ENCODE measurements around the gene ZPBP. TPM values are rescaled to one million over a fixed set of nuclear protein-coding genes. Genes with fewer than 3 reads are reported as not detected.

The ZPBP gene, protein sequence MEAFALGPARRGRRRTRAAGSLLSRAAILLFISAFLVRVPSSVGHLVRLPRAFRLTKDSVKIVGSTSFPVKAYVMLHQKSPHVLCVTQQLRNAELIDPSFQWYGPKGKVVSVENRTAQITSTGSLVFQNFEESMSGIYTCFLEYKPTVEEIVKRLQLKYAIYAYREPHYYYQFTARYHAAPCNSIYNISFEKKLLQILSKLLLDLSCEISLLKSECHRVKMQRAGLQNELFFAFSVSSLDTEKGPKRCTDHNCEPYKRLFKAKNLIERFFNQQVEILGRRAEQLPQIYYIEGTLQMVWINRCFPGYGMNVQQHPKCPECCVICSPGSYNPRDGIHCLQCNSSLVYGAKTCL
- total RNA-seq (2021): not detected in 2 replicates
- percentile 2 among the genes with signal in this experiment for Bru-seq, nascent RNA
- BruChase-seq, experiment 1, labeled RNA remaining after a 2-hour chase: percentile 3 among the genes with signal in this experiment
- not detected for BruChase-seq, experiment 2, labeled RNA remaining after a 6-hour chase
- long read RNA-seq, partial matches to known transcripts: 0 of 1 reads
- long read RNA-seq, other reads (novel, unspliced or antisense): 1 of 1 reads

DNA sequence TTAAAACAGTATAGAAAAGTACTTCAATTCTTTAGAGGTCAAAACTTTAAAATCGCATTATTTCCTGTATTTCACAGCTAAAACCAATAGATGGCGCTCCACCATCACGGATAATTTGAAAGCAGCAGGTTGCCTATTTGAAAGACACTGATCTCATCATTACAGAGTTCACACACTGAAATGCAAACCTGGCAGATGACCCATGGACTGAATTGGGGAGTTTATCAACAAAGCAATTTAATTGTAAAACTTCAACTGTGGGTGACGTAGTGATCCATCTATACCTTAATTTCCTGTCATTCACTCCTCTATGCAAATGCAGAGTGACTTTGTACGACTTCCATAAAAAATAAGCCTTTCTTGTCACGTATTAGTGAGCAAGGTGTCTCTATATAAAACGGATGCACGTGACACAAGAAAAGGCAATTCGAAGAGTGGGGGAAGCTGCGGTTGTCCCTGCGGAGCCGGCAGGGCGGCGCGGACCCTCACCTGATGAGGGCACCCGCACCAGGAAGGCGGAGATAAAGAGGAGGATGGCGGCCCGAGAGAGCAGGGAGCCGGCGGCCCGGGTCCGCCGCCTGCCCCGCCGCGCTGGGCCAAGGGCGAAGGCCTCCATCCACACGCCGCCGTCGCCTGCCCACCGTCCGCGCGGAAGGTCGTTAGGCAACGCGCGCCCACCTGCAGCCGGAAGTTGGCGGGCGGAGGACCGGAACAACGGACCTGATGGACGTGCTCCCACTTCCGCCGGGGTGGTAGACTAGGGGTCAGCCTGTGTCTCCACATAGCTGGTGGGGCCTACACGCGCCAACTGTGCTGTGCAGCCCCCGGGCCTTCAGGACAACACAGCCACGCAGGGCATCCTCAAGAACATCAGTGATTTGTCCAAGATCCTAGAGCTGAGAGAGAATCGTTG lies at the start of gene ZPBP:
Gene ZPBP, minus strand, starts transcription at position 668 of the 913 bp plus-strand sequence. Its CDS starts 52 bp downstream, at position 616.
- intact Hi-C loops (cut with micrococcal nuclease; ENCODE audit: unreplicated experiment): loop anchor here (1.0 to 5.0 kb wide), 6 partner anchors 274 to 1274 kb away; no protein-coding TSS in a partner anchor
- Histone ChIP-seq H3K4me1 (ENCODE audit: insufficient read depth, low read length, poor library complexity, severe bottlenecking) (no peaks in the 10 kb centered on the region), H3K4me3 (ENCODE audit: low read depth, low read length, poor library complexity, severe bottlenecking) (peak within 1 kb of the TSS; percentile 38), H3K27ac (ENCODE audit: low read depth, low read length, poor library complexity, severe bottlenecking) (no peak within 1 kb of the TSS), H3K9me3 (ENCODE audit: low read depth, low read length, poor library complexity, severe bottlenecking) (no peaks in the 10 kb centered on the region), H3K27me3 (replicated peaks; ENCODE audit: insufficient read depth, low read depth, low read length, poor library complexity) (peaks cover 17% of the 10 kb centered on the region), H3K36me3 (ENCODE audit: insufficient read depth, low read length, poor library complexity, severe bottlenecking) (no peaks in the 10 kb centered on the region)
- peak; percentile 59 for DNase-seq (ENCODE audit: low spot score)
- TF ChIP-seq CTCF (conservative IDR thresholded peaks at IDR 0.05; ENCODE audit: low read depth, low read length) (peak; percentile 82), EZH2 (IDR thresholded peaks at IDR 0.05; ENCODE audit: borderline replicate concordance, low read depth, low read length, poor library complexity, severe bottlenecking) (no peak)
- BruUV-seq (replicated peaks): no TSS peak
- ChIA-PET POLR2A (ENCODE audit: low non-redundant PET) (no interaction called here), CTCF (interaction anchor here (0.5 to 1.1 kb wide), 6 partner anchors 14 to 1070 kb away, joined by 3 to 14 read pairs (median 6); no protein-coding TSS in a partner anchor)

DNA sequence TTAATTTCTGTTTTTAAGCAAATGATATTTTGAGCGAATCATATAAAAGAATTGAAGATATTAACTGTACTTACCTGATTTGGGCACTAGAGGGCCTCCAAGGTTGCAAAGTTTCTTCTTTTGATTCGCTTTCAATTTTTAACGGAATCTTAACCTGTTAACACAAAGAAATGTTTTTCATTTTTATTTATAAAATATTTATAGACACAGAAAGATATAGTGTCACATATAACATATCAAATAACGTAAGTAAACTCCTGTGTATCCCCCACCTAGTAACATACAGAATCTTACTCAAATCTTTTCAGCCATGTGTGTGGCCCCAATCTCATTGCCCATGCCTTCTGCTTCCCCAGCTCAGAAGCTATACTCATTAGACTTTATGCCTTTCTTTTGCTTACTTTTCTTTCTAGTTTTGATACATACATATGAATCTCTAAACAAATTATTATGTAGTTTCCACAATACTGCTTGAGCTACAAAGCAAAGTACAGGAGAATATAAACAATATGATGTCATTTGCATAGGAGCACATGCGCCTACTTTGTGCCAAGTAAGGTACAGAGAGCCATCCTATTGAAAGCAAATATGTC lies 49.5 kb upstream of the ZPBP start:
- no peaks in the 10 kb centered on the region for H3K27me3 ChIP-seq (replicated peaks; ENCODE audit: insufficient read depth, low read depth, low read length, poor library complexity)
- POLR2A ChIA-PET (ENCODE audit: low non-redundant PET): no interaction called here
- CTCF ChIA-PET: no interaction called here

More for the DNA sequence above, 49.5 kb upstream of the ZPBP start:
- Histone ChIP-seq H3K4me1 (ENCODE audit: insufficient read depth, low read length, poor library complexity, severe bottlenecking) (no peaks in the 10 kb centered on the region), H3K27ac (ENCODE audit: low read depth, low read length, poor library complexity, severe bottlenecking) (no peak overlapping the region), H3K9me3 (ENCODE audit: low read depth, low read length, poor library complexity, severe bottlenecking) (no peaks in the 10 kb centered on the region), H3K4me3 (ENCODE audit: low read depth, low read length, poor library complexity, severe bottlenecking) (no peak overlapping the region), H3K36me3 (ENCODE audit: insufficient read depth, low read length, poor library complexity, severe bottlenecking) (no peaks in the 10 kb centered on the region)
- BruUV-seq (replicated peaks): no TSS peak
- intact Hi-C loops (cut with micrococcal nuclease; ENCODE audit: unreplicated experiment): loop anchor here (1.0 kb wide), 2 partner anchors 227 to 276 kb away; no protein-coding TSS in a partner anchor
- peak; percentile 57 for DNase-seq (ENCODE audit: low spot score)
- TF ChIP-seq CTCF (conservative IDR thresholded peaks at IDR 0.05; ENCODE audit: low read depth, low read length) (peak; percentile 80), EZH2 (IDR thresholded peaks at IDR 0.05; ENCODE audit: borderline replicate concordance, low read depth, low read length, poor library complexity, severe bottlenecking) (no peak)

All from A673 (cell line).